Left lung (tissue), 10 donors: ENCODE data around the gene DISP2. TPM values are rescaled to one million over a fixed set of nuclear protein-coding genes. Genes with fewer than 3 reads are reported as not detected.
A peak's percentile ranks its signal among the peaks of the same experiment; 100 is the strongest.

ENCODE experiments used
- ATAC-seq: fragments of 200-7000 bp; cut with Tn5 transposase; one replicate; pipeline ENCODE4 v1.9.1; 2020; ENCODE audit warnings: moderate library complexity
- DNase-seq, 4 donors: peaks; one replicate each; pipeline ENCODE4 v3.0.0-alpha.2; 2013 to 2020
- H3K27ac ChIP-seq, 2 donors: fragments of 200-600 bp; sonication (generic) in 1 of 2; one replicate each; pipeline versions ENCODE4 v1.5.0 to v1.8.0; 2020 to 2021
- H3K27me3 ChIP-seq, 2 donors: fragments of 200-600 bp; sonication (generic) in 1 of 2; one replicate each; pipeline versions ENCODE4 v1.5.0 to v1.8.0; 2020 to 2021
- H3K36me3 ChIP-seq, 2 donors: fragments of 200-600 bp; sonication (generic) in 1 of 2; one replicate each; pipeline versions ENCODE4 v1.5.0 to v1.8.0; 2020 to 2021
- H3K4me1 ChIP-seq, 2 donors: fragments of 200-600 bp; one replicate each; pipeline ENCODE4 v1.8.0; 2021
- H3K4me3 ChIP-seq, 2 donors: fragments of 200-600 bp; sonication (generic) in 1 of 2; one replicate each; pipeline versions ENCODE4 v1.5.0 to v1.8.0; 2020 to 2021; ENCODE audit warnings: mild to moderate bottlenecking in 1 of 2
- H3K9me3 ChIP-seq, 2 donors: fragments of 200-600 bp; sonication (generic) in 1 of 2; one replicate each; pipeline versions ENCODE4 v1.5.0 to v1.8.0; 2020 to 2021
- CTCF ChIP-seq, 2 donors: fragments of 200-600 bp; sonication (generic) in 1 of 2; IDR thresholded peaks; one replicate each; pipeline versions ENCODE4 v1.5.0 to v1.8.0; 2021; ENCODE audit warnings: antibody characterized with exemption in 2 of 2
- intact Hi-C, 2 donors: fragments of 100-400 bp; cut with DNase I; formaldehyde crosslinking; loops; one replicate each; pipeline versions ENCODE4 v1.11.2 to v1.14.2; 2022
- polyA plus RNA-seq, 6 donors: library from polyadenylated mRNA; unstranded; fragments of 120-200 nt; gene quantifications; one replicate each; pipeline ENCODE4 v1.2.1, GENCODE V29; 2013; ENCODE audit not compliant: insufficient read length in 6 of 6
- total RNA-seq, 2 donors: library from RNA; stranded (reverse); fragmentation: NEBNext Ultra II Directional; extraction: Animal tissue kit (Norgen Biotek cat#: 25700); gene quantifications; one replicate each; pipeline ENCODE4 v1.2.1, GENCODE V29; 2021
- donor health status: DM: no; HTN: yes; CAD: no.
- donor health status: DM: no; HTN: no; CAD: no.

DISP2 gene
- total and polyA plus RNA-seq, 8 donors: 0.61 to 3.1 (median 1.6) TPM

DNA sequence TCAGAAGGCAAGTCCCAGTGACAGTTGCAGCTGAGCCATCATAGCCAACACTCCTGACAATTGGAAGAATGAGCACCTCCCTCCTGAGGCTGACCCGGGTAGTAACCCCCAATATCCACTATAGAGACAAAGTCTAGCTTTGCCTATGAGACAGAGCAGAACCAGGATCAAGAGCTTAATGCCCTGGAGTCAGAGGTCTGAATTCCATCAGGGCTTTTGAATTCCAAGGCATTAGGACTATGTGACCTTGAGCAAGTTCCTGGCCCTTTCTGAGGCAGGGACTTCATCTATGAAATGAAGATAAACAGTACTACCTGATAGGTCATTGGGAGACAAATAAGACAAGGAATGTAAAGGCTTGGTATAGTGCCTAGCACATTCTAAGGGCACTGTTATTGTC, 37.6 kb upstream of the DISP2 start:
- no peaks in the 10 kb centered on the region for H3K27me3 ChIP-seq
- H3K4me1 ChIP-seq: peaks cover 9 to 28% of the 10 kb centered on the region in 2 donors
- H3K9me3 ChIP-seq: no peaks in the 10 kb centered on the region
- no peaks in the 10 kb centered on the region for H3K36me3 ChIP-seq
- no peak for ATAC-seq
- no peak overlapping the region for H3K4me3 ChIP-seq
- no peak for TF ChIP-seq CTCF (IDR thresholded peaks at IDR 0.05)
- DNase-seq: peak in 1 of 4 donors; percentile 6
- no peak overlapping the region for H3K27ac ChIP-seq
- intact Hi-C loops: no loop called here

DNA sequence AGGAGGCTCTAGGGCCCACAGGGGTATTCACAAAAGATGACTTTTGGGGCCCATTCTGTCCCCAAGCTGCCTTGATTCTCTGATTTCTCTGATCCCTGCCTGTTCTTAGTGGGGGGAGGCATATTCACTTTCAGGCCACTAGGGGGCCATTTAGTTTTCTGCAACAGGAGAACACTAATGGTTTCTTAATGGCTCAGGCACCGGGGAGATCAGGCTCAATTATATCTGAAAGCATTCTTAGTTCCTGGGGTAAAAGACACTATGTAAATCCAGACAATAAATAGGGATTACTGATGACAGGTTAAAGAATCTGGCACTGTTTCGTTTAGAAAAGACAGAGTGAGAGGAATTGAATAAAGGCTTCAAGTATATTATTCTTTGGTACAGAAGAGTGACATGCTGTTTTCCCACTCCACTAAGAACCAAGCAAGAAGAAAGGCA, 37.1 kb upstream of the DISP2 start:
- DNase-seq: peak in 1 of 4 donors; percentile 68
- intact Hi-C loops: no loop called here
- Histone ChIP-seq H3K36me3 (no peaks in the 10 kb centered on the region), H3K4me1 (peaks cover 15 to 34% of the 10 kb centered on the region in 2 donors), H3K9me3 (no peaks in the 10 kb centered on the region), H3K4me3 (no peak overlapping the region), H3K27me3 (no peaks in the 10 kb centered on the region), H3K27ac (no peak overlapping the region)
- peak; percentile 93 to 94 for TF ChIP-seq CTCF (IDR thresholded peaks at IDR 0.05)
- ATAC-seq: peak; percentile 37

DNA sequence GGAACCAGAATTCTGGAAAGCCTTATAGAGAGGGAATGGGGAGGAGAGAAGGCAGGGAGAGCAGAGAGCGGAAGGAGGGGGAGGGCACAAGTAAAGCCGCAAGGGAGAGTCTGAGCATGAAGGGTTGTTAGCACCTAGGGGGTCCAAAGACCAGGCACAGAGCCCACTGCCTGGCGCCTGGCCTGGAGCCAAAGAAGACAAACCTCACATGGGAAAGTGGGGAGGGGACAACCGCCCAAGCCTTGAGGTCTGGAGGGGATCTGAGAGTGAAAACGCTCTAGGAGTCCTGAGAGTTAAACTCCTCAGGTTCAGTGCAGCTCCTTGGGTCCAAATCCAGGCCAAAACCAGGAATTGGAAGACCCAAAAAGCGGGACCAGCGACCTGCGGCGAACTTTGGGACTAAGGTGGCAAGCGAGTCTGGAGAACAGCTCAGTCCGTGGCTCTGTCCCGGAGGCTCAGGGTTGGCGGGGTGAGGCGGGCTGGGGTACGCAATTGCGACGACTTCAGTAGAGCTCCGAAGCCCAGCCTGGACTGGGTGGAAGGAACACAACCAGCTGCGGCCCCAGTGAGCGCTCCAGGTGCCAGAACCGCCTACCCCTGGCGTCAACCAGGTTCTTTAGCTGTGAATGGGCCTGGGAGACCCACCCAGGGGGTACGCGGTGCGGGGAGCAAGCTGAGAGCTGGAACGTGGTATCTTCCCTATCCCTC, 35.3 kb upstream of the DISP2 start:
- H3K36me3 ChIP-seq: peaks cover 0 to 8% of the 10 kb centered on the region in 2 donors
- no peak for DNase-seq
- intact Hi-C loops: no loop called here
- H3K4me3 ChIP-seq: peak overlapping the region; percentile 21 to 86
- no peaks in the 10 kb centered on the region for H3K9me3 ChIP-seq
- no peaks in the 10 kb centered on the region for H3K27me3 ChIP-seq
- ATAC-seq: no peak
- peaks cover 15 to 51% of the 10 kb centered on the region in 2 donors for H3K4me1 ChIP-seq
- TF ChIP-seq CTCF (IDR thresholded peaks at IDR 0.05): no peak
- H3K27ac ChIP-seq: peak overlapping the region; percentile 36 to 54

- peak; percentile 93 for ATAC-seq
- peak; percentile 91 to 97 (median 94) for DNase-seq
- Histone ChIP-seq H3K4me1 (peaks cover 15 to 58% of the 10 kb centered on the region in 2 donors), H3K27ac (peak within 1 kb of the TSS; percentile 77 to 80), H3K9me3 (no peaks in the 10 kb centered on the region), H3K4me3 (peak within 1 kb of the TSS; percentile 67 to 86), H3K27me3 (no peaks in the 10 kb centered on the region), H3K36me3 (peaks cover 0 to 8% of the 10 kb centered on the region in 2 donors)
- intact Hi-C loops: no loop called here
- peak; percentile 37 to 83 for TF ChIP-seq CTCF (IDR thresholded peaks at IDR 0.05)
Observed at GRCh38 chr15:40323239-40323952, 34.6 kb upstream of the DISP2 start, which contains the start of gene INAFM2. Gene INAFM2 (plus strand): TSS chr15:40323692. CDS start chr15:40324056, 364 bp downstream.
